Right lobe of liver (tissue), 4 donors: ENCODE measurements around the gene SMU1.

Source experiments
- POLR2A ChIP-seq: fragments of 450-650 bp; IDR thresholded peaks from one replicate; pipeline ENCODE4 v1.6.1; 2017; ENCODE audit warnings: antibody characterized with exemption, mild to moderate bottlenecking
- TF ChIP-seq, protein P1 (sequence below), 4 donors: fragments of 200-600 bp in 3 of 4; fragments of 450-650 bp in 1 of 4; IDR thresholded peaks; one replicate each; pipeline versions ENCODE4 v1.5.1 to v1.8.0; 2016 to 2022; ENCODE audit warnings: antibody characterized with exemption in 4 of 4, mild to moderate bottlenecking in 2 of 4
- donor health status: DM: no; HTN: no; CAD: no.
- donor health status: DM: no; HTN: no; CAD: no.
- donor health status: DM: no; HTN: yes; CAD: no.

DNA sequence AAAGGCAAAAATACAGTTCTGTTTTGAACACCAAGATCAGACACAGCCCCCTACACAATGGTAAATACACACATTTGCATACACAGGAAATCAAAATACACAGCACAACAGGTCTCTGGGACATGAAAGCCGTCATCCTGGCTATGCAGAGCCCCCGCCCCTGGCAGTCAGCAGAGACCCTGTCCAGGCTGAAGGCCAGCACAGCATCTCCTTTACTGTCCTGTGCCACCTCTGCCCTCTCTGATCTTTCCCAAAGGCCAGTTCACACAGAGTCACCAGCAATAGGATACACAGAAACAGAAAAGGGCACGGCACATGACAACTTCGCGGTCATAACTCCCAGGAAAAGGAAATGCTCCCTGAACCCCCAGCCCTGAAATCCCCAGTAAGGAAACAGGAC lies 34.2 kb upstream of the SMU1 start:
- TF ChIP-seq, protein P1, sequence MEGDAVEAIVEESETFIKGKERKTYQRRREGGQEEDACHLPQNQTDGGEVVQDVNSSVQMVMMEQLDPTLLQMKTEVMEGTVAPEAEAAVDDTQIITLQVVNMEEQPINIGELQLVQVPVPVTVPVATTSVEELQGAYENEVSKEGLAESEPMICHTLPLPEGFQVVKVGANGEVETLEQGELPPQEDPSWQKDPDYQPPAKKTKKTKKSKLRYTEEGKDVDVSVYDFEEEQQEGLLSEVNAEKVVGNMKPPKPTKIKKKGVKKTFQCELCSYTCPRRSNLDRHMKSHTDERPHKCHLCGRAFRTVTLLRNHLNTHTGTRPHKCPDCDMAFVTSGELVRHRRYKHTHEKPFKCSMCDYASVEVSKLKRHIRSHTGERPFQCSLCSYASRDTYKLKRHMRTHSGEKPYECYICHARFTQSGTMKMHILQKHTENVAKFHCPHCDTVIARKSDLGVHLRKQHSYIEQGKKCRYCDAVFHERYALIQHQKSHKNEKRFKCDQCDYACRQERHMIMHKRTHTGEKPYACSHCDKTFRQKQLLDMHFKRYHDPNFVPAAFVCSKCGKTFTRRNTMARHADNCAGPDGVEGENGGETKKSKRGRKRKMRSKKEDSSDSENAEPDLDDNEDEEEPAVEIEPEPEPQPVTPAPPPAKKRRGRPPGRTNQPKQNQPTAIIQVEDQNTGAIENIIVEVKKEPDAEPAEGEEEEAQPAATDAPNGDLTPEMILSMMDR (IDR thresholded peaks at IDR 0.05): no peak
- TF ChIP-seq POLR2A: no peak
